HT1080 (cell line): ENCODE data around the gene EPHA4. TPM values are rescaled to one million over a fixed set of nuclear protein-coding genes. Genes with fewer than 3 reads are reported as not detected.
A peak's percentile ranks its signal among the peaks of the same experiment; 100 is the strongest.
"Not testable (repeated sequence)": the region's sequence is repeated elsewhere in the genome, so short reads cannot be mapped to it uniquely, and the experiment has no call there.

Source experiments
- DNase-seq: peaks from one replicate; pipeline ENCODE4 v3.0.0-alpha.2; 2015; ENCODE audit warnings: low read depth
- total RNA-seq: library from RNA; depleted of rRNA; stranded (reverse); fragments of >200 nt; shearing (Covaris generic); gene quantifications from 2 replicates; pipeline ENCODE4 v1.2.3, GENCODE V29; 2014

Gene EPHA4
- total RNA-seq, 1 experiment from 2014 or later = 4.2 TPM

DNA sequence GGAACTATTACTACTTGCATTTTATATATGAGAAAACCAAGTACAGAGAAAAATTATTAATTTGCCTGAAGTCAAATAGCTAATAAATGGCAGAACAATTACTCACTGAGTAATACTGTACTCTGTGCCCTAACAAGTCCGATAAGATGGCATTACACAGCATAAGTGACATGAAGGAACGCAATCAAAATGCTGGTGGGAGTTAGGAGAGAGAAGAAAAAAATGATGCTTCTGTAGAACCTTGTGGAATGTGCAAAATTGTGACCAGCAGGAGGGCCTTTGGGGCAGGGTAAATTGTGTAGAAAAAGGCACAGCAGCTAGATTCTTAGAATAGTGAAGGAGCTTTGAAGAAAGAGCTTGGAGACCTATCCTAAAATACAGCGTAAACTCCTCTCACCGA, 32.9 kb downstream of the EPHA4 start:
- no peak for DNase-seq

- DNase-seq = no peak
Measured at GRCh38 chr2:221535824-221536223, 36.3 kb downstream of the EPHA4 start.

DNA sequence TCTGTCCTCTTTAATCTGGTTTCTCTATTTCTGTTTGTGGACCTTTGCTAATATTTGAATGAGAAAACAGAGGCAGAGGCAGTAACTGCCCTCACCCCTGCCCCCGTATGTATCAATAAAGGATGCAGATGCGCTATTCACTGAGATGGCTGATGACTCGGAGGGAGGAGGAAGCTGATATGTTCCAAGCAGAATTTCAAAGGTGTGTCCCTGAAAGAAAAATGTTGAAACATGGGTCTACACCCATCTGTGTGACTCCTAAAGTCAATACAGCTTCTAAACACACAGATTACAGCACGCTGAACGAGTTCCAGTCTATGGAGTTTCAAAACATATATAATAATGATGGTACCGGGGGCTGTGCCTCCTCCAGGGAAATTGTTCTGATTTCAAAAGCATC, 38.8 kb downstream of the EPHA4 start:
- peak; percentile 8 for DNase-seq

DNA sequence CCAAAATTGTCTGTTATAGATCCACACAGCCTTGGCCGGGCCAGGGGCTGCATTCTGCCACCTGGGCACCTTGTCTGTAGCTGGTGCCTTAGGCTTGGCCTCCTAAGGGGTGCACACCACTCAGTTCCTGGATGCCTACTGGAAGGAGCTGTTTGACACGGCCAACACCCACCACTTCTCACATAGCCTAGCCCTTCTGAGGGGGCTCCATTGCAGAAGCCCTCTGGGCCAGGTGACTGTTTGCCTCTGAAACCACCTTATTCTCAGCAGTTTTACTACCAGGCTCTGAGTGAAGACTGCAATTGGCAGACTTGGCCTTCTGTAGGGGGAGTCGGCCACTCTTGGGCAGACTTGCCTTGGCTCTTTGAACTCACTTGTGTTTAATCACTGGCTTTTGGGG, 39.5 kb downstream of the EPHA4 start:
- no peak for DNase-seq

GRCh38 chr2:221530653-221531037, 41.5 kb downstream of the EPHA4 start:
- DNase-seq = no peak

- DNase-seq = peak; percentile 63
Measured at GRCh38 chr2:221529943-221530652, 42.0 kb downstream of the EPHA4 start.

DNA sequence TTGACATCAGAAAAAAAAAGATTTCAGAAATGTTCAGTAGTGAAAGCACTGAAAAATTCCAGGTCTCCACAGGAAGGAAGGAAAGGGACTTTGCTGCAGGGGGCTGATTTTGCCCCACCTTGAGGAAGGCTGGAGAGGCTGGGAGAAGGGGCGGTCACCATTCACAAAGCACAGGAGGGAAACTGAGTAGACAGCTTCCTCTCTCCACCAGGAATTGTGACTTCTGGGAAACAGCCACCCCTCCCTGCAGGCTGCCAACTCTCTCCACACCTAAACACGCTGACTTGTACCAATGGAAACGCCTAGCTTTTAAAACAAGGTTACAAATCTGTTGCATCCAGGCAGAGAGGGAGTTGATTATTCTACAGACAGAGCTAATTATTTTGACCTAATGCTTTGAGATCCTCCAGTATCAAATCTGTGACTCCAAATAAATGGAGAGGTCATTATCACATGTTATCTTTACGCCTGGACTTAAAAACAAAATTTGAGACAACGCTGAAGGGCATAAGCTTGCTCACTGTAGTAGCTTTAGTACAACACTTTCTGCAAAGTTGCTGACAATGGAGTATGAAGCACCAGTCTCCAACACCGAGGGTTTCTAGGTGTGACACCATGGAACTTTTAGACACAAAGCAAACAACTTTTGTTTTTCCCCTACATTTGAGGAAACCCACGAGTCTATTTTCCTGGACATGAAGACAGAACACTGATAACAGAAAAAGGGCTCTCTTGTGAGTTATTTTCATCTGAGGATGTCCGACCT, 42.7 kb downstream of the EPHA4 start:
- DNase-seq = no peak

- DNase-seq = no peak
Measured at GRCh38 chr2:221527776-221528309, 44.3 kb downstream of the EPHA4 start.

GRCh38 chr2:221524158-221524557, 47.9 kb downstream of the EPHA4 start:
- no peak for DNase-seq

- no peak for DNase-seq
Measured at GRCh38 chr2:221521233-221521845, 50.8 kb downstream of the EPHA4 start.

DNA sequence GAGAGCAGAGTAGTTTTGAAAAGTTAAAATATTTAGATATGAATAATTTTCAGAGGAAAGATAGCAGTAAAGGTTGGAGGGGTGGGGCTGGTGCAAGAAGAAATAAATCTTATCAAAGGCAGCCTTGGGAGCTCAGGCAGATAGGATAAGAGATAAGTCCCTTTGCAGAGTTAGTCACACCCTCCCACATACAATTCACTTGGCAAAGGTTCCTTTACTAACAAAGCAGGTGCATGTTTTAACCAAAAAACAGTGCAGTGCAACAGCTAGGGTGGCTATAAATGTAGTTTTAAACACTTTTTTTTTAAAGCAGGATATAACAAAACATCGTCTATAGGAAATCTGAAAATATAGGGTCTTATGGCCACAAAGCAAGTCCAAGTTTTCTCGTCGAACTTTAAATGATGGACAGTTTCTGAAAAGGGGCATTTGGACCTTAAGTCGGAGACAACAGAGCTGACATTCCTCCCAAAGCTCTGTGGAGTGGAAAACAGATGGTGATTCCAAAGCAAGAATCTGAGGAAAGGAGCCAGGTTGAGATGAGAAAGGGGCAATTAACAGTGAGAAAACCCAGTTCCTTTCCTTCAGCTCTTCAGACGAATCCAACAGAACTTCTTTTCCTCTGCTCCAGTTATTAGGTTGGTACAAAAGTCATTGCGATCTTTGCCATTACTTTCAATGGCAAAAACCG, 53.0 kb downstream of the EPHA4 start:
- DNase-seq = no peak

GRCh38 chr2:221518201-221518934, 53.7 kb downstream of the EPHA4 start:
- no peak for DNase-seq

DNA sequence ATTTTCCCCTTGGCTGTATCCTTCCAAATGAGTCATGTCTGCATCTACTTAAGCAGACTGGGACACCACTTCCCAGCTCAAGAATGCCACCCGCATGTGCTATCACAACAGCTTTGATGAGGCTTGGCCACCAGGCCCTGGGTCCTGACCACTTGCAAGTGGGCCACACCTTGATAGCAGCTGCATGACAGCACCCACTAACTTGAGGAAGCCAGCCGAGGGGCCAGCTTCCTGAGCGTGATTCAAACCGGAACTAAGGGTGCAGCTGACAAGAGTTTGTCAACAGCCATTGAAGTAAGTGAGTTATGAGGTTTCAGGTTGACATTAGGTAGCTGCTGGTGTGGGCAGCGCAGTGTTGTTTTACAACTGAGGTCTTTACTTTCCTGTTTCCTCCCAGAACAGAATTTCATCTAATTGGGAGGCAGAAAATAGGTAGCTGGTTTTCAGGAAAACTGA, 54.4 kb downstream of the EPHA4 start:
- peak; percentile 74 for DNase-seq

- no peak for DNase-seq
Measured at GRCh38 chr2:221517146-221517695, 54.9 kb downstream of the EPHA4 start.

- no peak for DNase-seq
Measured at GRCh38 chr2:221515864-221516263, 56.2 kb downstream of the EPHA4 start.

DNA sequence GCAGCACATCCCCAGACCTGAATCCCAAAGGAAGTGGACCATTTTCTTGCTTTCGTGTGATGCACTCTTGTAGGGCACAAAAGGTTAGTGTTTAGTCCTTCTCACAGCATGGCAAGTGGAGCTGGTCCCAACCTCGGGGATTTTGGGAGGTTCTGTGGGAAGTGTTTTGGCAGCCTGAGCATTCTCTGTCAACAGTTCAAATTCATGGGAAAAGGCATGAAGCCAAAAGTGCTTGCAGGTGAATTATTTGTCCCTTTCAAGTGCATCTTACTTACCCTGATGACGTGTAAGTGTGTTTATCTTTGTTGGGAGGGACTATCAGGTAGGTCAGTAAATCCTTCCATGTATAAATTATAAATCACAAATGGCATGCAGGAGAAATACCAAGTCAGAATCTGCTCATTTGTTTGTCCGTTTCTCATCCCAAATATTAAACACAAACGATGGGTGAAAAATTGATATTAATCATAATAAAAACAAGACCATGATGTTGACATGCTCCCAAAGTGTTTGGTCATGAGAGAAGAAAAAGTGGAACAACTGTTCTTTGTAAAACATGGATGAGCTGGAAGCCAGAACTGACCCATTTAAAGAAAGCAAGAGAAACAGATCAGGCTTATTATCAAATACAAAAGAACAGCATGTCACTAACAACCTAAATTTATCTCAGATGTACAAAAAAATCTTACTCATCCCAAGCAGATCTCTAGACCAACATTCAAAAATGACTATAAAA, 57.6 kb downstream of the EPHA4 start:
- no peak for DNase-seq

GRCh38 chr2:221513232-221513631, 58.9 kb downstream of the EPHA4 start:
- no peak for DNase-seq

GRCh38 chr2:221511325-221511724, 60.8 kb downstream of the EPHA4 start:
- DNase-seq = not testable (repeated sequence)

GRCh38 chr2:221506469-221506868, 65.6 kb downstream of the EPHA4 start:
- DNase-seq = no peak

GRCh38 chr2:221505605-221506004, 66.5 kb downstream of the EPHA4 start:
- DNase-seq = no peak
